GM19455 (cell line): Measurements from ENCODE around the gene JPH3.
A peak's percentile ranks its signal among the peaks of the same experiment; 100 is the strongest.

Source experiments
- ATAC-seq: cut with Tn5 transposase; IDR thresholded peaks from one replicate; pipeline ENCODE4 v1.9.1; 2021; ENCODE audit not compliant: unreplicated experiment

Gene JPH3

GRCh38 chr16:87692756-87693155 is 90.4 kb downstream of the JPH3 start:
- no peak for ATAC-seq

GRCh38 chr16:87693827-87694226 is 91.5 kb downstream of the JPH3 start:
- no peak for ATAC-seq

GRCh38 chr16:87694441-87695125 is 92.3 kb downstream of the JPH3 start:
- no peak for ATAC-seq

- ATAC-seq, result no peak
Observed at GRCh38 chr16:87695534-87695933, 93.2 kb downstream of the JPH3 start.

GRCh38 chr16:87696726-87697125 is 94.4 kb downstream of the JPH3 start:
- ATAC-seq, result no peak

- no peak for ATAC-seq
Observed at GRCh38 chr16:87697256-87697655, 94.9 kb downstream of the JPH3 start.

- ATAC-seq, result no peak
Observed at GRCh38 chr16:87697792-87698191, 95.5 kb downstream of the JPH3 start.

GRCh38 chr16:87698241-87698640 is 95.9 kb downstream of the JPH3 start:
- ATAC-seq, result peak; percentile 54

GRCh38 chr16:87698676-87699199 is 96.4 kb downstream of the JPH3 start:
- no peak for ATAC-seq

- no peak for ATAC-seq
Observed at GRCh38 chr16:87700406-87701077, 98.2 kb downstream of the JPH3 start.

GRCh38 chr16:87701078-87701460 is 98.8 kb downstream of the JPH3 start:
- no peak for ATAC-seq

- ATAC-seq, result no peak
Observed at GRCh38 chr16:87701505-87701921, 99.2 kb downstream of the JPH3 start.

- no peak for ATAC-seq
Observed at GRCh38 chr16:87702325-87702811, 100.1 kb downstream of the JPH3 start.

GRCh38 chr16:87703071-87703470 is 100.8 kb downstream of the JPH3 start:
- ATAC-seq, result no peak

GRCh38 chr16:87703835-87704375 is 101.6 kb downstream of the JPH3 start:
- ATAC-seq, result no peak

- no peak for ATAC-seq
Observed at GRCh38 chr16:87704754-87705353, 102.5 kb downstream of the JPH3 start.

- no peak for ATAC-seq
Observed at GRCh38 chr16:87705771-87706277, 103.5 kb downstream of the JPH3 start.

- no peak for ATAC-seq
Observed at GRCh38 chr16:87706278-87707000, 104.1 kb downstream of the JPH3 start.

- ATAC-seq, result no peak
Observed at GRCh38 chr16:87707097-87707496, 104.8 kb downstream of the JPH3 start.

- ATAC-seq, result no peak
Observed at GRCh38 chr16:87707714-87708580, 105.6 kb downstream of the JPH3 start.
